Measurements from ENCODE around the gene SNX12.

DNA sequence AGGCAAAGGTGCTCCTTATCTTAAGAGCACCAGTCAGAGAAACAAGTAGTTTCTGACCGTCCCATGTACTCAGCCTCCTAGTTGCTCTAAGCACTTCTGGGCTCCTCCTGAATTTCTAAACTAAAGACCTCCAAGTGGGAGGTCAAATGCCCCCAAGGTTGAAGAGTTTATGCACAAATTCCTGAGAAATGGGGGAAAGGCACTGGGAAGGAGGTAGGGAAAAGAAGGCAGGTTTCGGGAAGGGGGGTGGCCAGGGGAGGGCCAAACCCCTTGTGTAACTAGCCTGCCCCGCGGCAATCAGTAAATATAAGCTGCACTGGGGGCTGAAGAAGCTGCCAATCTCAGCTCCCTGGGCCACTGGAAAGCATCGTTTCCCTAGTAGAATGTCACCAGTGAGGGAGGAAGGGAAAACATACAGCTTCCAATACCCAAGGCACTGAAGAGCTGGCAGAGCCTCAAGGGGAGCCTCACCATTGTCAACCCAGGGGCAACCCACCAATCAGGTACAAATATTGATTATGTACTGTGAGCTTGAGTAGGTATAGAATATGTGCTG, 30.9 kb upstream of the SNX12 start:
- TF ChIP-seq, protein P1, sequence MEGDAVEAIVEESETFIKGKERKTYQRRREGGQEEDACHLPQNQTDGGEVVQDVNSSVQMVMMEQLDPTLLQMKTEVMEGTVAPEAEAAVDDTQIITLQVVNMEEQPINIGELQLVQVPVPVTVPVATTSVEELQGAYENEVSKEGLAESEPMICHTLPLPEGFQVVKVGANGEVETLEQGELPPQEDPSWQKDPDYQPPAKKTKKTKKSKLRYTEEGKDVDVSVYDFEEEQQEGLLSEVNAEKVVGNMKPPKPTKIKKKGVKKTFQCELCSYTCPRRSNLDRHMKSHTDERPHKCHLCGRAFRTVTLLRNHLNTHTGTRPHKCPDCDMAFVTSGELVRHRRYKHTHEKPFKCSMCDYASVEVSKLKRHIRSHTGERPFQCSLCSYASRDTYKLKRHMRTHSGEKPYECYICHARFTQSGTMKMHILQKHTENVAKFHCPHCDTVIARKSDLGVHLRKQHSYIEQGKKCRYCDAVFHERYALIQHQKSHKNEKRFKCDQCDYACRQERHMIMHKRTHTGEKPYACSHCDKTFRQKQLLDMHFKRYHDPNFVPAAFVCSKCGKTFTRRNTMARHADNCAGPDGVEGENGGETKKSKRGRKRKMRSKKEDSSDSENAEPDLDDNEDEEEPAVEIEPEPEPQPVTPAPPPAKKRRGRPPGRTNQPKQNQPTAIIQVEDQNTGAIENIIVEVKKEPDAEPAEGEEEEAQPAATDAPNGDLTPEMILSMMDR (IDR thresholded peaks at IDR 0.05; ENCODE audit: low read depth, low read length): no peak
- no peak for TF ChIP-seq EZH2phosphoT487 (IDR thresholded peaks at IDR 0.05; ENCODE audit: low read depth)

All from OCI-LY3 (cell line).